ENCODE measurements around the gene THEMIS.
"Not testable (repeated sequence)": the region's sequence is repeated elsewhere in the genome, so short reads cannot be mapped to it uniquely, and the experiment has no call there.

Gene THEMIS
- 163 to 166 reads per million in 2 donors for total RNA-seq

GRCh38 chr6:127900935-127901334 lies at the start of gene THEMIS:
THEMIS (minus strand) TSS chr6:127901058; CDS start chr6:127900932, 126 bp downstream.
- no peak for DNase-seq

- no peak for DNase-seq
These were observed 48.4 kb upstream of the THEMIS start for GRCh38 chr6:127949251-127949650.

- DNase-seq = no peak
These were observed 45.5 kb upstream of the THEMIS start for GRCh38 chr6:127946388-127946787.

- DNase-seq = no peak
These were observed 44.7 kb upstream of the THEMIS start for GRCh38 chr6:127945434-127946097.

GRCh38 chr6:127941228-127941627 lies 40.4 kb upstream of the THEMIS start:
- no peak for DNase-seq

- no peak for DNase-seq
These were observed 38.7 kb upstream of the THEMIS start for GRCh38 chr6:127939442-127940066.

GRCh38 chr6:127938701-127939100 lies 37.8 kb upstream of the THEMIS start:
- no peak for DNase-seq

- DNase-seq = no peak
These were observed 36.9 kb upstream of the THEMIS start for GRCh38 chr6:127937747-127938146.

- DNase-seq = no peak
These were observed 36.2 kb upstream of the THEMIS start for GRCh38 chr6:127937102-127937501.

GRCh38 chr6:127934956-127935355 lies 34.1 kb upstream of the THEMIS start:
- no peak for DNase-seq

- DNase-seq = no peak
These were observed 33.3 kb upstream of the THEMIS start for GRCh38 chr6:127933852-127934840.

- DNase-seq = no peak
These were observed 32.3 kb upstream of the THEMIS start for GRCh38 chr6:127933137-127933536.

GRCh38 chr6:127932708-127933107 lies 31.9 kb upstream of the THEMIS start:
- no peak for DNase-seq

GRCh38 chr6:127926441-127926840 lies 25.6 kb upstream of the THEMIS start:
- not testable (repeated sequence) for DNase-seq

- no peak for DNase-seq
These were observed 23.6 kb upstream of the THEMIS start for GRCh38 chr6:127924440-127924839.

- DNase-seq = no peak
These were observed 23.2 kb upstream of the THEMIS start for GRCh38 chr6:127924031-127924430.

GRCh38 chr6:127923135-127923534 lies 22.3 kb upstream of the THEMIS start:
- no peak for DNase-seq

- DNase-seq = no peak
These were observed 21.1 kb upstream of the THEMIS start for GRCh38 chr6:127921982-127922381.

GRCh38 chr6:127920804-127921203 lies 19.9 kb upstream of the THEMIS start:
- no peak for DNase-seq

GRCh38 chr6:127918506-127919427 lies 17.9 kb upstream of the THEMIS start:
- DNase-seq = no peak

GRCh38 chr6:127917766-127918165 lies 16.9 kb upstream of the THEMIS start:
- DNase-seq = no peak

- DNase-seq = no peak
These were observed 13.4 kb upstream of the THEMIS start for GRCh38 chr6:127914240-127914639.
